ENCODE measurements around the gene S100A4. TPM values are rescaled to one million over a fixed set of nuclear protein-coding genes. Genes with fewer than 3 reads are reported as not detected.

Gene S100A4
- total RNA-seq, 1 donor from 2014 or later, result 2.8 TPM

GRCh38 chr1:153498746-153499145 is 46.9 kb downstream of the S100A4 start:
- no peak for TF ChIP-seq CTCF (IDR thresholded peaks at IDR 0.05; ENCODE audit: unreplicated experiment)
- no peak for DNase-seq (ENCODE audit: low spot score)
- Mint-ChIP-seq H3K27ac (ENCODE audit: unreplicated experiment) (no peak overlapping the region), H3K9me3 (ENCODE audit: unreplicated experiment) (no peaks in the 10 kb centered on the region), H3K4me3 (ENCODE audit: unreplicated experiment) (no peak overlapping the region), H3K27me3 (ENCODE audit: unreplicated experiment) (peaks cover 1% of the 10 kb centered on the region), H3K36me3 (ENCODE audit: low read depth, unreplicated experiment) (no peaks in the 10 kb centered on the region), H3K4me1 (ENCODE audit: unreplicated experiment) (peaks cover 3% of the 10 kb centered on the region)

GRCh38 chr1:153495536-153495935 is 50.1 kb downstream of the S100A4 start:
- H3K36me3 Mint-ChIP-seq (ENCODE audit: low read depth, unreplicated experiment), result no peaks in the 10 kb centered on the region
- no peak for TF ChIP-seq CTCF (IDR thresholded peaks at IDR 0.05; ENCODE audit: unreplicated experiment)
- DNase-seq (ENCODE audit: low spot score), result no peak
- H3K4me1 Mint-ChIP-seq (ENCODE audit: unreplicated experiment), result peaks cover 3% of the 10 kb centered on the region
- H3K9me3 Mint-ChIP-seq (ENCODE audit: unreplicated experiment), result no peaks in the 10 kb centered on the region
- H3K27me3 Mint-ChIP-seq (ENCODE audit: unreplicated experiment), result peaks cover 2% of the 10 kb centered on the region
- no peak overlapping the region for H3K27ac Mint-ChIP-seq (ENCODE audit: unreplicated experiment)
- no peak overlapping the region for H3K4me3 Mint-ChIP-seq (ENCODE audit: unreplicated experiment)

- Mint-ChIP-seq H3K27me3 (ENCODE audit: unreplicated experiment) (peaks cover 2% of the 10 kb centered on the region), H3K4me1 (ENCODE audit: unreplicated experiment) (peaks cover 3% of the 10 kb centered on the region), H3K27ac (ENCODE audit: unreplicated experiment) (no peak overlapping the region), H3K9me3 (ENCODE audit: unreplicated experiment) (no peaks in the 10 kb centered on the region), H3K36me3 (ENCODE audit: low read depth, unreplicated experiment) (no peaks in the 10 kb centered on the region), H3K4me3 (ENCODE audit: unreplicated experiment) (no peak overlapping the region)
- DNase-seq (ENCODE audit: low spot score), result peak; percentile 94
- peak; percentile 92 for TF ChIP-seq CTCF (IDR thresholded peaks at IDR 0.05; ENCODE audit: unreplicated experiment)
These were observed 50.5 kb downstream of the S100A4 start for GRCh38 chr1:153494976-153495535.

Other genes with a start within 250 kb of the S100A4 start
- 1.1 TPM for gene PGLYRP3, start 232.9 kb downstream of the S100A4 start, total RNA-seq (ENCODE audit: unreplicated experiment)
- 1.7 TPM for gene PGLYRP4, start 197.0 kb downstream of the S100A4 start, total RNA-seq (ENCODE audit: unreplicated experiment)
- 0.51 TPM for gene S100A9, start 188.0 kb downstream of the S100A4 start, total RNA-seq (ENCODE audit: unreplicated experiment)
- gene S100A12, start 170.2 kb downstream of the S100A4 start, total RNA-seq (ENCODE audit: unreplicated experiment), result not detected
- gene S100A8, start 154.7 kb downstream of the S100A4 start, total RNA-seq (ENCODE audit: unreplicated experiment), result not detected
- gene S100A7A, start 129.3 kb downstream of the S100A4 start, total RNA-seq (ENCODE audit: unreplicated experiment), result not detected
- not detected for gene S100A7, start 85.2 kb downstream of the S100A4 start, total RNA-seq (ENCODE audit: unreplicated experiment)
- gene S100A6, start 9.8 kb downstream of the S100A4 start, total RNA-seq (ENCODE audit: unreplicated experiment), result 11.9 TPM
- not detected for gene S100A5, start 4.9 kb downstream of the S100A4 start, total RNA-seq (ENCODE audit: unreplicated experiment)
- gene S100A3, start 3.5 kb upstream of the S100A4 start, total RNA-seq (ENCODE audit: unreplicated experiment), result not detected
- gene S100A2, start 20.0 kb upstream of the S100A4 start, total RNA-seq (ENCODE audit: unreplicated experiment), result not detected
- gene S100A16, start 67.3 kb upstream of the S100A4 start, total RNA-seq (ENCODE audit: unreplicated experiment), result 363 TPM
- not detected for gene S100A14, start 70.5 kb upstream of the S100A4 start, total RNA-seq (ENCODE audit: unreplicated experiment)
- gene S100A13, start 81.7 kb upstream of the S100A4 start, total RNA-seq (ENCODE audit: unreplicated experiment), result 152 TPM
- gene S100A1, start 82.6 kb upstream of the S100A4 start, total RNA-seq (ENCODE audit: unreplicated experiment), result not detected
- 59.3 TPM for gene CHTOP, start 88.3 kb upstream of the S100A4 start, total RNA-seq (ENCODE audit: unreplicated experiment)
- 23.6 TPM for gene SNAPIN, start 112.9 kb upstream of the S100A4 start, total RNA-seq (ENCODE audit: unreplicated experiment)
- 216 TPM for gene ILF2, start 125.2 kb upstream of the S100A4 start, total RNA-seq (ENCODE audit: unreplicated experiment)
- 57.1 TPM for gene NPR1, start 132.9 kb upstream of the S100A4 start, total RNA-seq (ENCODE audit: unreplicated experiment)
- gene INTS3, start 182.2 kb upstream of the S100A4 start, total RNA-seq (ENCODE audit: unreplicated experiment), result 69.4 TPM
- 72.7 TPM for gene SLC27A3, start 229.6 kb upstream of the S100A4 start, total RNA-seq (ENCODE audit: unreplicated experiment)